NCI-H2081 (cell line): ENCODE data around the gene EMC7.
A peak's percentile ranks its signal among the peaks of the same experiment; 100 is the strongest.

Experiments
- DNase-seq, 2 experiments: peaks; one replicate each; lab custom pipeline; 2025; lab: John Stamatoyannopoulos, UW

EMC7 gene

GRCh38 chr15:34038871-34039789 is 62.5 kb downstream of the EMC7 start, which contains the start of gene AVEN:
Gene AVEN, minus strand, starts transcription at chr15:34039204. Its CDS starts 158 bp downstream, at chr15:34039046.
- peak; percentile 53 to 55 for DNase-seq

- peak; percentile 33 to 82 for DNase-seq
Observed at GRCh38 chr15:34038023-34038870, 63.4 kb downstream of the EMC7 start.
